Parathyroid adenoma (tissue), 2 donors: ENCODE data around the gene MBTPS1.

Experiments
- H2AFZ ChIP-seq: fragments of 300-600 bp; sonication (generic); one replicate; pipeline ENCODE4 v1.7.0; 2017; ENCODE audit warnings: antibody characterized with exemption, mild to moderate bottlenecking
- H3K27ac ChIP-seq: fragments of 300-600 bp; sonication (generic); one replicate; pipeline ENCODE4 v1.7.0; 2017
- H3K27me3 ChIP-seq: fragments of 300-600 bp; sonication (generic); one replicate; pipeline ENCODE4 v1.7.0; 2017; ENCODE audit warnings: low read length; ENCODE audit not compliant: control insufficient read depth, insufficient read depth
- H3K36me3 ChIP-seq: fragments of 300-600 bp; sonication (generic); one replicate; pipeline ENCODE4 v1.7.0; 2017; ENCODE audit warnings: low read length; ENCODE audit not compliant: control insufficient read depth, insufficient read depth
- H3K4me1 ChIP-seq: fragments of 300-600 bp; sonication (generic); one replicate; pipeline ENCODE4 v1.7.0; 2017; ENCODE audit warnings: control low read depth
- H3K4me2 ChIP-seq: fragments of 300-600 bp; sonication (generic); one replicate; pipeline ENCODE4 v1.7.0; 2017; ENCODE audit warnings: low read length
- H3K4me3 ChIP-seq: fragments of 300-600 bp; sonication (generic); one replicate; pipeline ENCODE4 v1.7.0; 2017; ENCODE audit warnings: low read depth, low read length
- H3K79me2 ChIP-seq: fragments of 300-600 bp; sonication (generic); one replicate; pipeline ENCODE4 v1.7.0; 2017; ENCODE audit warnings: control low read depth
- H3K9ac ChIP-seq: fragments of 300-600 bp; sonication (generic); one replicate; pipeline ENCODE4 v1.7.0; 2017; ENCODE audit warnings: mild to moderate bottlenecking
- H3K9me3 ChIP-seq: fragments of 300-600 bp; sonication (generic); one replicate; pipeline ENCODE4 v1.7.0; 2017; ENCODE audit warnings: low read length; ENCODE audit not compliant: control insufficient read depth
- CTCF ChIP-seq: fragments of 300-600 bp; sonication (generic); IDR thresholded peaks from one replicate; pipeline ENCODE4 v1.7.0; 2017; ENCODE audit warnings: antibody characterized with exemption, mild to moderate bottlenecking
- donor health status: primary hyperparathyroidism.

MBTPS1 gene

GRCh38 chr16:84159007-84159406 is 42.3 kb upstream of the MBTPS1 start:
- H3K36me3 ChIP-seq, result no peaks in the 10 kb centered on the region
- no peak overlapping the region for H3K27ac ChIP-seq
- no peak for TF ChIP-seq CTCF
- H3K79me2 ChIP-seq, result no peaks in the 10 kb centered on the region
- H3K4me3 ChIP-seq, result no peak overlapping the region
- no peaks in the 10 kb centered on the region for H3K4me1 ChIP-seq
- H3K9ac ChIP-seq, result no peak overlapping the region
- H3K9me3 ChIP-seq, result no peaks in the 10 kb centered on the region
- H3K4me2 ChIP-seq, result no peak overlapping the region
- H2AFZ ChIP-seq, result no peak overlapping the region
- H3K27me3 ChIP-seq, result no peaks in the 10 kb centered on the region

- no peaks in the 10 kb centered on the region for H3K79me2 ChIP-seq
Measured at GRCh38 chr16:84156342-84156784, 39.6 kb upstream of the MBTPS1 start.

GRCh38 chr16:84155771-84156170 is 39.0 kb upstream of the MBTPS1 start:
- Histone ChIP-seq H3K4me2 (no peak overlapping the region), H3K27ac (no peak overlapping the region), H3K27me3 (no peaks in the 10 kb centered on the region), H2AFZ (no peak overlapping the region), H3K4me3 (no peak overlapping the region), H3K9ac (no peak overlapping the region), H3K9me3 (no peaks in the 10 kb centered on the region), H3K79me2 (no peaks in the 10 kb centered on the region), H3K36me3 (no peaks in the 10 kb centered on the region), H3K4me1 (no peaks in the 10 kb centered on the region)
- no peak for TF ChIP-seq CTCF

More at GRCh38 chr16:84156342-84156784, 39.6 kb upstream of the MBTPS1 start:
- no peak overlapping the region for H3K27ac ChIP-seq
- H3K4me2 ChIP-seq, result no peak overlapping the region
- no peak overlapping the region for H3K9ac ChIP-seq
- no peak overlapping the region for H2AFZ ChIP-seq
- no peaks in the 10 kb centered on the region for H3K27me3 ChIP-seq
- no peak overlapping the region for H3K4me3 ChIP-seq
- H3K4me1 ChIP-seq, result no peaks in the 10 kb centered on the region
- H3K9me3 ChIP-seq, result no peaks in the 10 kb centered on the region
- no peak for TF ChIP-seq CTCF
- H3K36me3 ChIP-seq, result no peaks in the 10 kb centered on the region

DNA sequence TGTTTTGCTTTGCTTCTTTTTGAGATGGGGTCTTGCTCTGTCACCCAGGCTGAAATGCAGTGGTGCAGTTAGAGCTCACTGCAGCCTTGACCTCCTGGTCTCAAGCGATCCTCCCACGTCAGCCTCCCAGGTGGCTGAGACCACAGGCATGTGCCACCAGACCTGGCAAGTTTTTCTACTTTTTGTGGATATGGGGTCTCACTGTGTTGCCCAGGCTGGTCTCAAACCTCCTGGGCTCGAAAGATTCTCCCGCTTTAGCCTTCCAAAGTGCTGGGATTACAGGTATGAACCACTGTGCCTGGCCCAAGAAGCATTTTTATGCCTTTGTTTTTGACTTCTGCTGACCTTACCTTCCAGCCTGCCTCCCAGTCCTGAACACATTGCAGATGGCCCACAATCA is 38.5 kb upstream of the MBTPS1 start:
- H3K27me3 ChIP-seq, result no peaks in the 10 kb centered on the region
- H3K27ac ChIP-seq, result no peak overlapping the region
- H3K4me2 ChIP-seq, result no peak overlapping the region
- H3K4me3 ChIP-seq, result no peak overlapping the region
- no peaks in the 10 kb centered on the region for H3K36me3 ChIP-seq
- no peaks in the 10 kb centered on the region for H3K4me1 ChIP-seq
- TF ChIP-seq CTCF, result no peak
- H3K79me2 ChIP-seq, result no peaks in the 10 kb centered on the region
- no peak overlapping the region for H2AFZ ChIP-seq
- no peak overlapping the region for H3K9ac ChIP-seq
- no peaks in the 10 kb centered on the region for H3K9me3 ChIP-seq

DNA sequence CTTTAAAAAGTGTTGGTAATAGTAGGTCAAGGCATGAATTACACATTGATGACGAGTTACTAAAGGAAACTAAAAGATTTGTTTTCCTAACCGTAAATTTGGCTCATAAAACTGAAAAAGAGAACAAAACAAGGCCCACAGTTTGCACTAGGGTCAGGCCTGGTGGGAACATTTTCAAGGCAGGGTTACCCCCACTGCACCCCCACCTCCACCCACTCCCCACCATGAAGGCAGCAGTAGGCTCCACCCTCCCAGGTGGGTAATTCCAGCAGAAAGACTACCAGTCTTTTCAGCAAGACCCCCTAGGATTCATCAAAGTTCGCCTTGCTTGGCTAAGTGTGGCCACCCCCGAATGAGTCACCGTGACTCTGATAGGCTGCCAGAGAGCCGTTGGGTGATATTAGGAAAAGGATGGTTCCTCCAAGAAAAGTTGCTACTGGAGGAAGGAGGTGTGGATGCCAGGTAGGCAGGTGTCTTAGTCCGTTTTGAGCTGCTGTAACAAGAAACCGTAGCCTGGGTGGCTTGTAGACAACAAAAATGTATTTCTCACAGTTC is 37.0 kb upstream of the MBTPS1 start:
- no peaks in the 10 kb centered on the region for H3K36me3 ChIP-seq
- no peaks in the 10 kb centered on the region for H3K27me3 ChIP-seq
- no peak overlapping the region for H3K4me3 ChIP-seq
- H3K9me3 ChIP-seq, result no peaks in the 10 kb centered on the region
- no peak overlapping the region for H3K4me2 ChIP-seq
- H3K9ac ChIP-seq, result no peak overlapping the region
- no peaks in the 10 kb centered on the region for H3K79me2 ChIP-seq
- H3K27ac ChIP-seq, result no peak overlapping the region
- H3K4me1 ChIP-seq, result no peaks in the 10 kb centered on the region
- TF ChIP-seq CTCF, result no peak
- no peak overlapping the region for H2AFZ ChIP-seq
